ENCODE results near the gene PTTG1.

- TF ChIP-seq CTCF (IDR thresholded peaks at IDR 0.05) (no peak), POLR2A (IDR thresholded peaks at IDR 0.05) (no peak), POLR2AphosphoS5 (IDR thresholded peaks at IDR 0.05) (no peak)
These were observed 2.0 kb upstream of the PTTG1 start for GRCh38 chr5:160419458-160420330.

Measured in breast epithelium (tissue), 3 donors.